Hippocampal formation (tissue), 2 donors: ENCODE measurements around the gene ITPRIP.

Experiments used
- DNase-seq, 2 donors: peaks; one replicate each; lab custom pipeline; 2025; lab: John Stamatoyannopoulos, UW

ITPRIP gene

DNA sequence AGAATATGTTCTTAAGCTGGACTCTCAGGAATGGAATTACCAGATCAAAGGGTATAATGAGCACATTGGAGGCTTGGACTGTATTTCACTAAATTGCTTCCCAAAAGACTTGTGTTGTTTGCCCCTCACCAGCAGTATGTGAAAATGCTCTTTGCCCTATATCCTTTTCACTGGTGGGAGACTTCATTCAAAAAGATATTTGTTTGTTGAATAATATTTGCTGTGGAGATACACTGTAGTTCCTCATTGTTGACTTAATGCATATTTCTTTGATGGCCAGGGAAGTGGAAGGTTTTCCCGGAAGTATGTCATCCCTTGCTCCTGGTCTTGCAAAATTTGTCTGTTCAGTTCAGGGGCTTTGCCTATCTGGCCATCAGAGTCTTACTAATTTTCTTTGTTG lies 49.9 kb downstream of the ITPRIP start:
- no peak for DNase-seq

GRCh38 chr10:104286939-104287338 lies 51.3 kb downstream of the ITPRIP start:
- no peak for DNase-seq

GRCh38 chr10:104284846-104285245 lies 53.4 kb downstream of the ITPRIP start:
- no peak for DNase-seq

- DNase-seq, result no peak
These were observed 56.6 kb downstream of the ITPRIP start for GRCh38 chr10:104281694-104282093.

DNA sequence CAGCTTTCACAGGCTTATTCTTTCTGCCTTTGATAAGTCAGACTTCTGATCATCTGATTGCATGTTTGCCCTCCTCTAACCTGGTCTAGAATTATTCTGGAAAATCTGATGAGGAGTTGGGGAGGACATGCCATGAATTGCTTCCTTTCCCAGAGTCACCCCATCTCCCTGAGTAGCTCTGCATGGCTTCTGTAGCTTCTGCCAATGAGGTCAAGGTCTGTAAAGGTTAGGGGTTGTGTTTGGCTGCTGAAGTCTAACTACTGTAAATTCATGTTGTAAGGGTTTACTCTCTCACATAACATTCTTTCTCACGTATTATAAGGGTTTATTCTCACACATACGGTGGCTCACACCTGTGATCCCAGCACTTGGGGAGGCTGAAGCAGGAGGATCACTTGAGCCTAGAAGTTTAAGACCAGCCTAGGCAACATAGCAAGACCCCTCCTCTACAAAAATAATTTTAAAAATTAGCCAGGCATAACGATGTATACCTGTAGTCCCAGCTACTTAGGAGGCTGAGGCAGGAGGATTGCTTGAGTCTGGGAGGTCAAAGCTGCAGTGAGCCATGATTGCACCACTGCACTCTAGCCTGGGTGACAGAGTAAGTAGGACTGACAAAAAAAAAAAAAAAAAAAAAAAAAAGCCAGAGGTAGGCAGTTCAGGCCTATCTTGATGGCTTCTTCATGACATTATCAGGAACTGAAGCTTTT lies 58.6 kb downstream of the ITPRIP start:
- DNase-seq, result no peak

- no peak for DNase-seq
These were observed 60.5 kb downstream of the ITPRIP start for GRCh38 chr10:104277785-104278184.

DNA sequence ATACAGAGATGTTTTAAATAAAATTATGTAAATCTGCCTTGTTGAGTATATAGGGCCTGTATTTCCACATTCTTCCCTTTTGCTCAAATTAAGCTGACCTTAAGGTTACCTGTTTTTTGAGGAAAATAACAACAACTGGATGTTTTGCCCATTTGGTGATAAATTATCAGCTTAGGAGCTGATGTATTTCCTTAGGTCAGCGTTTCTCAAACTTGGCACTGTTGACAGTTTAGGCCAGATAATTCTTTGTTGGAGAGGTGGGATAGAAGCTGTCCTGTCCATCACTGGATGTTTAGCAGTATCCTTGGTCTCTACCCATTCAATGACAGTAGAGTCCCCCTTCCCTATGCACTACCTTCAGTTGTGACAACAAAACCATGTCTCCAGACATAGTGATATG lies 62.1 kb downstream of the ITPRIP start:
- DNase-seq, result no peak

- peak in 1 of 2 donors; percentile 71 for DNase-seq
These were observed 63.2 kb downstream of the ITPRIP start for GRCh38 chr10:104274762-104275721.

- no peak for DNase-seq
These were observed 64.2 kb downstream of the ITPRIP start for GRCh38 chr10:104273899-104274575.

DNA sequence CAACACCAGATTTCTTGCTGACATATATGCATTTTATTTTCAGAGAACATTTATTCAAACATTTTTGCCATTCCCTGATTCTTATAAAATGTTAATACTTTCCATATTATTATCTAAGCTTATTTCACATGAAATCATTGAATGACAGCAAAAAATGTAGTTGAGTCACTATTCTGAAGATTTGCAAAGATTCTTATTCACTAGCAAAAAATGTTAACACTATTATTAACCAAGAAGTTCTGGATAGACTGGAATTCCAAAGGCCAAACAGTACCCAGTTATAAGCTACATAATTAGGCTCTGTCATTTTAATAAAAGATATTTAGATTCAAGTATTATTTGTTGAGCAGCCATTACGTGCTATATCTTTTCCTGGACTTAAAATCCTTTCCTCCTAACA lies 65.0 kb downstream of the ITPRIP start:
- DNase-seq, result no peak

DNA sequence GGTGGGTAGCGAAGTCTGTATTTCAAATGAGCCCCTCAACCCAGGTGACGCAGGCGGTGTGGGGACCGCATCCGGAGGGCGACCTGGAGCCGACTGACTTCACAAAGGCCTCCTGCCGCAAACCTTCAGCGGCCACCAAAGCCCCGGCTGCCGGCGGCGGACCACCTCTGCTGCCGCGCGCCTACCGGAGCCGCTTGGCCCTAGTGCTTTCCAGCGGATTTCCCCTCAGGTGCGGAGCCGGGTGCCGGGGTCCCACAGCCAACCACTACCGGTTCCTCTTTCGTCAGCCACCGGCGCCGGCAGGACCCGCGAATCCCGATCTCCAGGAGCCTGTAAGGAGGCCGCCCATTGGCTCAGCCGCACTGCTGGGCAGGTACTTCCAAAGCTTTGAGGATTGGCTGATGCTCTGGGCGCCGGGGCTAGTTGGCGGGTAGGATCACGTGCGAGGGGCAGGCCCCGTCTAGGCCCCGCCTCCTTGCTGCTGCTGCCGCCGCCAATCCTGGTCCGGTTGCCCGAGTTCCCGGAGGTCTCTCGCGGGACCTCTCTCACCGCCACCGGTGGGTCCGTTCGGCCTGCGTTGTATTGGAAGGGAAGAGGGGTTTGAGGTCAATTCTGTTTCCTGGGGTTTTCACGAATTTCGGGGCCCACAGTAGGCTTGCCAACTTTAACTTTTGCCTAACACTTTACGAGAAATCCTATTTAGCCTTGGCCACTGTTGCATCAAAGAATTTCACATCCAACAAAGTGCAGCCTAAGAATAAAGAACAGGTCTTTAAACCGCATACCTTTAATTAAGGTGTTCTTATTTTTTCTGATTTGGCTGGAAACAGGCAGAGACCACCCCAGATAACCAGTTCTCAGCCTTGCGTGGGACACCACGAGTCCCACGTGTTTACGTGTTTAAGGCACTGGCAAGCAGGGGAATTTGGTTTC lies 69.3 kb downstream of the ITPRIP start, which contains the start of gene GSTO2:
Gene GSTO2 (plus strand): TSS at position 472 of the 933 bp plus-strand sequence. CDS start 5,732 bp downstream, outside the sequence.
- peak; percentile 98 for DNase-seq

GRCh38 chr10:104268405-104268712 lies 69.9 kb downstream of the ITPRIP start:
- DNase-seq, result no peak

DNA sequence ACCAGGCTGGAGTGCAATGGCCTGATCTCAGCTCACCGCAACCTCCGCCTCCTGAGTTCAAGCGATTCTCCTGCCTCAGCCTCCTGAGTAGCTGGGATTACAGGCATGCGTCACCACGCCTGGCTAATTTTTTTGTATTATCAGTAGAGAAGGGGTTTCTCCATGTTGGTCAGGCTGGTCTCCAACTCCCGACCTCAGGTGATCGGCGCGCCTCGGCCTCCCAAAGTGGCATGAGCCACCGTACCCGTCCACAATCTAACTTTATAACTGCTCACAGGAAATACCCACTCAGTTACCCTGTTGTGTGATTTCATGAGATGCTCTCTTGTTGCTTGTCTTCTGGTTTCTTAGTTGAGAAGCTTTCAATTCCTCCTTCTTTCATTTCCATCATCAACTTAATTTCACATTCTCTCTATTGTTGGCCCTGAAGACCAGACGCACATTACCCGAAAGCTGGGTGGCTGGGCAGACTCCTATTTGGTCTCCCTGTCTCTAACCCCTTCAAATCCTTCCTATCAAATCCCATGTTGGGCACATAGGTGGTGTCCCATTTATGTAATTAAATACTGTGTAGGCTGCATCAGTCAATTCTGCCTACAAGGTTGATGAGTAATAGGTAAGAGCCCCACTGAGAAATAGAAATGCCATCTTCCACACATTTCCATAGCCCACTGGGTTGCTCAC lies 70.4 kb downstream of the ITPRIP start:
- DNase-seq, result no peak

DNA sequence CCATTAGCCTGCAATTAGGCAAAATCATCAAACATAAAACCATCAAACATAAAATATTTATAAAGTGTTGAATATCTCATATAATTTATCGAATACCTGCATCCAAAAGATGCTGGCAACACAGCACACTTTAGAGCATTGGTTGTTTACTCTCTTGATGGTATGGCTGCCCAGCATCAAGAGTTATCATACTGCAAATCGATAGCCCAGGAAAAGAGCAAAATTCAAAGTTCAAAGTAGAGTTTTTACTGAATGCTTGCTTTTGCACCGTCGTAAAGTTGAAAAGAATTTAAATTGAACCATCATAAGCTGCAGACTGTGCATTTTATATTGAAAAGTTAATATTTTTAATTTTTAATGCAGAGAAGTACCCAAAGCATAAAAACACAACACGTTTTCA lies 73.5 kb downstream of the ITPRIP start:
- no peak for DNase-seq

DNA sequence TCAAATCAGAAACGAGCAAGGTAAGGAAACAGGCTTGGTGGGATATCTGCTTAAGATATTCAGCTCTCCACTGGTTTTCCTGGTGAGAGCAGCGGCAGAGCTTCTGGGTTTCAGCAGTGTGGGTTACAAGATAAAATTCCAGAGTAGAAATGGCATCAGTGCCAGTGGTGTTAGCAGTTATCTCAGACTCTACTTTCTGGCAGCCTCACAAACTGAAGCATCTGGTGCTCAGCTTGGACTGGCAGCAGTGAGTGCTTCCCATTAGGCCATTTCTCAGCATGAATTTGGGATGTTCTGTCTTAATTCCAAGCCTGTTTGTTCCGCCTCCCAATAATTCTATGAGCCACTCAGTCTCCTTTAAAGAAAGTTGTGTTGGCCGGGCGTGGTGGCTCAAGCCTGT lies 76.2 kb downstream of the ITPRIP start:
- no peak for DNase-seq

DNA sequence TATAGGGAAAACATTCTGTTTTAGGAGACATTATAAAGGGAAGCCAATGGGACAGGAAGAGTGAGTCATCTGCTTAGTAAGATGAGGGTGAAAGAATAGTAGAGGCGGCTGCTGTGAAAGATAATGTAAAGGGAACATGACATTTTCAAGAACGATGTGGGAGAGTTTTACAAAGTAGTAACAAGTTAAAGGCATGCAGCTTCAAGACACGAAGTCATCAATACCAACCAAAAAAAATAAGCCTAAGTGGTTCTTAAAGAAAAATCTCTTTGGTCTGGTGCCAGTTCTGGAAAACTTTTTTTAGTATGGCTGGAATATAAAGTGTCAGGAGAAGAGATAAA lies 77.5 kb downstream of the ITPRIP start:
- no peak for DNase-seq

DNA sequence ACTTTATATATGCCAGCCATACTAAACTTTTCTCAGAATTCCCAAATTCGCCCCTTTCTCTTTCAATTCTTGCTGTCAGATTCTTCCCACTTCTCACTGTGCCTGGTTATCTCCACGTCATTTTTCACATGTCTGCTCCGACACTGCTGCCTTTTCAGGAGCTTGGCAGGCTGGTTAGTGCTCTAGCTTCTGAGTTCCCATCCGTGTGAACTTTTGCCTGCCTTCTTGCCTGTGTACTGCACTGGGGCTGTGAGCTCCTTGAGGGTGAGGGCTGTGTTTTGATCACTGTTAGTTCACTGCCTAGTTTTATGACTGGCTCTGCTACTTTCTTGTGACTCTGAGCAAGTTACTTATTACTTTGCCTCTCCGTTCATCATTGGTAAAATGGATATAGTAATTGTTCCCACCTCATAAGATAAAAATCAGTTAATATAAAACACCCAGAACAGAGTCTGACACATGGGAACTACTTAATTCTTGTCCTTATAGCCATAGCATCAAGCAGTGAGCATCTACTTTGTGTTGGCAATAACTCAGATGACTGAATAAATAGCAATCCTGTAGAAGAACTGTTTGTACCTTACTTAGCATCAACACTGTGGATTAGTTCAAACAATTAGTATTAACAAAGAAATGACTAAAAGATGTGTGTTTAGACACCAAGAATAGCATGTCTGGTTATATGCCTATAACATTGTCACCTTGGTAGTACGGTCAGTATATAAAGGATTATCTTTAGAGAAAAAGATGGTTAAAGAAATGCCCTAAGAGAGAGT lies 78.1 kb downstream of the ITPRIP start:
- no peak for DNase-seq
